Gastroesophageal sphincter (tissue), 3 donors: ENCODE measurements around the gene CLTB.

ENCODE experiments used
- CTCF ChIP-seq, 4 experiments: fragments of 200-600 bp in 2 of 4; fragments of 450-650 bp in 2 of 4; sonication (generic) in 1 of 4; IDR thresholded peaks; one replicate each; pipeline ENCODE4 v1.5.1; 2017 to 2019; ENCODE audit warnings: antibody characterized with exemption in 4 of 4, mild to moderate bottlenecking in 2 of 4, moderate library complexity in 2 of 4
- EP300 ChIP-seq: sonication (generic); formaldehyde crosslinking; IDR thresholded peaks from one replicate; pipeline ENCODE4 v1.6.1; 2017; ENCODE audit warnings: antibody characterized with exemption, mild to moderate bottlenecking
- POLR2A ChIP-seq, 2 donors: fragments of 450-650 bp; IDR thresholded peaks; one replicate each; pipeline ENCODE4 v1.6.1; 2017; ENCODE audit warnings: antibody characterized with exemption in 2 of 2, mild to moderate bottlenecking in 2 of 2, moderate library complexity in 1 of 2

- TF ChIP-seq CTCF (IDR thresholded peaks at IDR 0.05): no peak
- no peak for TF ChIP-seq POLR2A (IDR thresholded peaks at IDR 0.05)
- no peak for TF ChIP-seq EP300
Measured at GRCh38 chr5:176450077-176450476, 33.7 kb upstream of the CLTB start.
